IPS-18a (cell line): ENCODE measurements around the gene BEST1.

Experiments
- H3K27ac ChIP-seq: one replicate; pipeline ENCODE4 v1.5.1; 2013; ENCODE audit warnings: low read length
- H3K27me3 ChIP-seq: one replicate; pipeline ENCODE4 v1.6.1; 2013; ENCODE audit warnings: mild to moderate bottlenecking, low read length; ENCODE audit not compliant: control insufficient read depth, insufficient read depth
- H3K36me3 ChIP-seq: one replicate; pipeline ENCODE4 v1.6.1; 2013; ENCODE audit warnings: low read depth, low read length; ENCODE audit not compliant: control insufficient read depth
- H3K4me1 ChIP-seq: one replicate; pipeline ENCODE4 v1.6.1; 2013; ENCODE audit warnings: low read depth, low read length; ENCODE audit not compliant: control insufficient read depth
- H3K4me3 ChIP-seq: one replicate; pipeline ENCODE4 v1.5.1; 2013; ENCODE audit warnings: low read length
- H3K9ac ChIP-seq: one replicate; pipeline ENCODE4 v1.6.1; 2013; ENCODE audit warnings: mild to moderate bottlenecking, low read length, moderate library complexity
- H3K9me3 ChIP-seq: one replicate; pipeline ENCODE4 v1.6.1; 2013; ENCODE audit warnings: low read depth, low read length; ENCODE audit not compliant: control insufficient read depth

BEST1 gene

GRCh38 chr11:61928606-61929005 lies 21.5 kb upstream of the BEST1 start:
- H3K27ac ChIP-seq, result no peak overlapping the region
- H3K9ac ChIP-seq, result no peak overlapping the region
- peaks cover 7% of the 10 kb centered on the region for H3K4me1 ChIP-seq
- no peaks in the 10 kb centered on the region for H3K9me3 ChIP-seq
- no peaks in the 10 kb centered on the region for H3K27me3 ChIP-seq
- H3K36me3 ChIP-seq, result no peaks in the 10 kb centered on the region
- no peak overlapping the region for H3K4me3 ChIP-seq

GRCh38 chr11:61930933-61931332 lies 19.2 kb upstream of the BEST1 start:
- Histone ChIP-seq H3K36me3 (no peaks in the 10 kb centered on the region), H3K27me3 (no peaks in the 10 kb centered on the region), H3K27ac (no peak overlapping the region), H3K4me3 (no peak overlapping the region), H3K9ac (no peak overlapping the region), H3K4me1 (no peaks in the 10 kb centered on the region), H3K9me3 (no peaks in the 10 kb centered on the region)

GRCh38 chr11:61935861-61936260 lies 14.3 kb upstream of the BEST1 start:
- Histone ChIP-seq H3K9ac (no peak overlapping the region), H3K4me1 (no peaks in the 10 kb centered on the region), H3K36me3 (no peaks in the 10 kb centered on the region), H3K27me3 (no peaks in the 10 kb centered on the region), H3K4me3 (no peak overlapping the region), H3K9me3 (no peaks in the 10 kb centered on the region), H3K27ac (no peak overlapping the region)

DNA sequence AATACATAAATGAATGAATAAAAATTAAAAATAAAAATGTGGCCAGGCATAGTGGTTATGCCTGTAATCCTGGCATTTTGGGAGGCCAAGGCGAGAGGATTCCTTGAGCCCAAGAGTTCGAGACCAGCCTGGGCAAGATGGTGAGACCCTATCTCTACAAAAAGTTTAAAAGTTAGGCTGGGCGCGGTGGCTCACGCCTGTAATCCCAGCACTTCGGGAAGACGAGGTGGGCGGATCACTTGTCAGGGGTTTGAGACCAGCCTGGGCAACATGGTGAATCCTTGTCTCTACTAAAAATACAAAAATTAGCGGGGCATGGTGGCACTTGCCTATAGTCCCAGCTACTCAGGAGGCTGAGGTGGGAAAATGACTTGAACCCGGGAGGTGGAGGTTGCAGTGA lies 9.7 kb upstream of the BEST1 start:
- Histone ChIP-seq H3K4me1 (no peaks in the 10 kb centered on the region), H3K36me3 (no peaks in the 10 kb centered on the region), H3K9ac (no peak overlapping the region), H3K27me3 (no peaks in the 10 kb centered on the region), H3K4me3 (no peak overlapping the region), H3K27ac (no peak overlapping the region), H3K9me3 (no peaks in the 10 kb centered on the region)

DNA sequence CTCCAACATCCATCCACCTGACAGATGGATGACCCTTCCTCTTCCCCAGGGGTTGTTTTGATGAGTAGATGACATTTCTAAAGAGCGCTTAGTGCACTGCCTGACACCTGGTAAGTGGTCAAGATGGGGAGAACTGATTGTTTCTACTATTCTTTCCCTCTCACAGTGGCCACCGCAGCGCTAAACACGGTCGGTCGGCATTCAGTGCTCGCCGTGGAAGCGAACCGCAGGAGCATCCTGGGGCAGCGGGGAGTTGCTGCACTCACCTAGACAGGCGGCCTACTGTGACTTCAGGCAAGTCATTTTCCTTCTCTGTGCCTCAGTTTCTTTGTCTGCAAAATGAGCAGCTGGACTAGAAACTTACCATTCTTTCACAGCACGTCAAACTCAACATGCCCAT lies 5.0 kb upstream of the BEST1 start:
- H3K4me1 ChIP-seq, result no peaks in the 10 kb centered on the region

DNA sequence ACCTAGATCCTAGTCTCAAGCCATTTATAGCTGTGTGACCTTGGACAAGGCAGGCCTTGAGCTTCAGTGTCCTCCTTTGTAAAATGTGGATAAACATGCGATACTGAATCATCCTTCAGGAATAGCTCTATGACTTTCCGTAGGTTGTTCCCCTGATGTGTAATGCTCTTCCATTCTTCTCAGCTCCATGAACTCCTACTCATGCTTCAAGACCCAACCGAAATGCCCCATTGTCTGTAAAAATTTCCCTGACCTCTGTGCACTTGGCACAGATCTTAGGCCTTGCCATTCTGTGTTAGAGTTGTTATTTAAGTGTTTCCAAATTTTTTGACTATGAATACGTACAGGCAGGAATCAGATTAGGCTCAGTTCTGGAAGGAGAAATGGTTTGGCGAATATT lies 3.3 kb upstream of the BEST1 start:
- Histone ChIP-seq H3K4me1 (no peaks in the 10 kb centered on the region), H3K9ac (no peak overlapping the region), H3K4me3 (no peak overlapping the region), H3K9me3 (no peaks in the 10 kb centered on the region), H3K36me3 (no peaks in the 10 kb centered on the region), H3K27ac (no peak overlapping the region), H3K27me3 (no peaks in the 10 kb centered on the region)

More for the DNA sequence above, 5.0 kb upstream of the BEST1 start:
- Histone ChIP-seq H3K36me3 (no peaks in the 10 kb centered on the region), H3K9ac (no peak overlapping the region), H3K27ac (no peak overlapping the region), H3K27me3 (no peaks in the 10 kb centered on the region), H3K9me3 (no peaks in the 10 kb centered on the region), H3K4me3 (no peak overlapping the region)

GRCh38 chr11:61947486-61948210 lies 2.5 kb upstream of the BEST1 start:
- Histone ChIP-seq H3K27me3 (no peaks in the 10 kb centered on the region), H3K4me3 (no peak overlapping the region), H3K36me3 (no peaks in the 10 kb centered on the region), H3K9ac (no peak overlapping the region), H3K9me3 (no peaks in the 10 kb centered on the region), H3K4me1 (no peaks in the 10 kb centered on the region), H3K27ac (no peak overlapping the region)

GRCh38 chr11:61948505-61948904 lies 1.6 kb upstream of the BEST1 start:
- H3K27ac ChIP-seq, result no peak overlapping the region
- no peaks in the 10 kb centered on the region for H3K4me1 ChIP-seq
- H3K9ac ChIP-seq, result no peak overlapping the region
- no peak overlapping the region for H3K4me3 ChIP-seq
- no peaks in the 10 kb centered on the region for H3K36me3 ChIP-seq
- no peaks in the 10 kb centered on the region for H3K27me3 ChIP-seq
- H3K9me3 ChIP-seq, result no peaks in the 10 kb centered on the region

GRCh38 chr11:61949169-61950034 lies 749 bp upstream of the BEST1 start:
- Histone ChIP-seq H3K36me3 (no peaks in the 10 kb centered on the region), H3K27ac (no peak overlapping the region), H3K9me3 (no peaks in the 10 kb centered on the region), H3K4me3 (no peak overlapping the region), H3K9ac (no peak overlapping the region), H3K27me3 (peaks cover 6% of the 10 kb centered on the region), H3K4me1 (no peaks in the 10 kb centered on the region)

DNA sequence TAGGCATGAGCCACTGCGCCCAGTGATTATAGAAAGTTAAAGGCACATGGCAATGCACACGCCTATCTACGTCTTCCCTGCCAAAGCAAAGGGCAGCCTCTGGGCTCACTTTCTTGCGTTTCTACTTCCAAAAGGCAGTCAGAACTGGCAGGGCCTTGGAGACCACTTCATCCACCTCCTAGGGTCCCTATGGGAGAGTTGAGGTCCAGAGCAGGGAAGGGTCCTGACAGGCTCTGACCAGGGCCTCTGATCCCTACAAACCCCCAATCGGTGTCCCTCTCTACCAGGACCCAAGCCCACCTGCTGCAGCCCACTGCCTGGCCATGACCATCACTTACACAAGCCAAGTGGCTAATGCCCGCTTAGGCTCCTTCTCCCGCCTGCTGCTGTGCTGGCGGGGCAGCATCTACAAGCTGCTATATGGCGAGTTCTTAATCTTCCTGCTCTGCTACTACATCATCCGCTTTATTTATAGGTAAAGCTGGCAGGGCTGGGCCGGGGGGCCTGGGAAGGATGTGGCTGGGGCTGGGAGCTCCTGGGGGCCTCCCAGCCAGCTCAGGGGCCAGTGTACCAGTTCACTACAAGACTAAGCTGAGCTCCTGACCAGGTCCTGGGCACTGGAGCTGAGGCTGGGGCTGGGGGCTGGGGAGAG lies 1.5 kb downstream of the BEST1 start:
- Histone ChIP-seq H3K27ac (no peak overlapping the region), H3K36me3 (no peaks in the 10 kb centered on the region), H3K4me3 (no peak overlapping the region), H3K27me3 (peaks cover 19% of the 10 kb centered on the region), H3K9me3 (no peaks in the 10 kb centered on the region), H3K4me1 (peaks cover 6% of the 10 kb centered on the region), H3K9ac (no peak overlapping the region)

GRCh38 chr11:61952882-61953281 lies 2.7 kb downstream of the BEST1 start:
- Histone ChIP-seq H3K4me1 (peaks cover 6% of the 10 kb centered on the region), H3K27ac (no peak overlapping the region), H3K4me3 (no peak overlapping the region)

More at GRCh38 chr11:61952882-61953281, 2.7 kb downstream of the BEST1 start:
- Histone ChIP-seq H3K27me3 (peaks cover 19% of the 10 kb centered on the region), H3K9ac (no peak overlapping the region), H3K9me3 (no peaks in the 10 kb centered on the region), H3K36me3 (no peaks in the 10 kb centered on the region)
